ENCODE data around the gene PSME2.

DNA sequence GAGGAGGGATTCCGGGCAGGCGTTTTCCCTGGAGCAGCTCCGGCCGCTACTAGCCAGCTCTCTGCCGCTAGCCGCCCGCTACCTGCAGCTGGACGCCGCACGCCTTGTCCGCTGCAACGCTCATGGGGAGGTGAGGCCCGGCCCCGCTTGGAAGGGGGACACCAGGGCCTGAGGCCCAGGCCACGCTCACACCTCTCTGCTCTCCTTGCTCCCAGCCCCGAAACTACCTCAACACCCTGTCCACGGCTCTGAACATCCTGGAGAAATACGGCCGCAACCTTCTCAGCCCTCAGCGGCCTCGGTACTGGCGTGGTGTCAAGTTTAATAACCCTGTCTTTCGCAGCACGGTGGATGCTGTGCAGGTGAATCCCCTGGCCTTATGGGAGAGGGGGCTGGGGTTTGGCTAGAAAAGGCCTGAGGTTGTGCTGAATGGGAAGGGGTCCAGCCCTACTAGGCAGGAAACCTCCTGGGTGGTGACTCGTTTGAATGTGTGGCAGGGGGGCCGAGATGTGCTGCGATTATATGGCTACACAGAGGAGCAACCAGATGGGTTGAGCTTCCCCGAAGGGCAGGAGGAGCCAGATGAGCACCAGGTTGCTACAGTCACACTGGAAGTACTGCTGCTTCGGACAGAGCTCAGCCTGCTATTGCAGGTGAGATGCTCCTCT lies 1.5 kb upstream of the PSME2 start:
- no peak for TF ChIP-seq EZH2phosphoT487 (IDR thresholded peaks at IDR 0.05; ENCODE audit: insufficient read depth, low read depth)
- TF ChIP-seq EZH2 (IDR thresholded peaks at IDR 0.05; ENCODE audit: insufficient read depth, poor library complexity, severe bottlenecking) = no peak

All from GM23248 (cell line).